Measurements from ENCODE around the gene TMEM39B.

- TF ChIP-seq, protein P1, sequence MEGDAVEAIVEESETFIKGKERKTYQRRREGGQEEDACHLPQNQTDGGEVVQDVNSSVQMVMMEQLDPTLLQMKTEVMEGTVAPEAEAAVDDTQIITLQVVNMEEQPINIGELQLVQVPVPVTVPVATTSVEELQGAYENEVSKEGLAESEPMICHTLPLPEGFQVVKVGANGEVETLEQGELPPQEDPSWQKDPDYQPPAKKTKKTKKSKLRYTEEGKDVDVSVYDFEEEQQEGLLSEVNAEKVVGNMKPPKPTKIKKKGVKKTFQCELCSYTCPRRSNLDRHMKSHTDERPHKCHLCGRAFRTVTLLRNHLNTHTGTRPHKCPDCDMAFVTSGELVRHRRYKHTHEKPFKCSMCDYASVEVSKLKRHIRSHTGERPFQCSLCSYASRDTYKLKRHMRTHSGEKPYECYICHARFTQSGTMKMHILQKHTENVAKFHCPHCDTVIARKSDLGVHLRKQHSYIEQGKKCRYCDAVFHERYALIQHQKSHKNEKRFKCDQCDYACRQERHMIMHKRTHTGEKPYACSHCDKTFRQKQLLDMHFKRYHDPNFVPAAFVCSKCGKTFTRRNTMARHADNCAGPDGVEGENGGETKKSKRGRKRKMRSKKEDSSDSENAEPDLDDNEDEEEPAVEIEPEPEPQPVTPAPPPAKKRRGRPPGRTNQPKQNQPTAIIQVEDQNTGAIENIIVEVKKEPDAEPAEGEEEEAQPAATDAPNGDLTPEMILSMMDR (IDR thresholded peaks at IDR 0.05; ENCODE audit: low read length) = no peak
- TF ChIP-seq EZH2 (IDR thresholded peaks at IDR 0.05; ENCODE audit: borderline replicate concordance, low read length) = no peak
These were observed 38.4 kb downstream of the TMEM39B start for GRCh38 chr1:32111040-32111623.
